Brain microvascular endothelial cell (primary cell): ENCODE results near the gene BCAP31.

ENCODE experiments used
- DNase-seq: peaks from one replicate; pipeline ENCODE4 v3.0.0-alpha.2; 2020
- H3K27ac ChIP-seq: fragments of 250-450 bp; sonication (Bioruptor Pico); 2 replicates; pipeline ENCODE4 v1.5.1; 2020; ENCODE audit warnings: mild to moderate bottlenecking, moderate library complexity
- H3K27me3 ChIP-seq: fragments of 250-450 bp; sonication (Bioruptor Pico); replicated peaks from 2 replicates; pipeline ENCODE4 v1.5.1; 2020; ENCODE audit warnings: mild to moderate bottlenecking
- H3K36me3 ChIP-seq: fragments of 250-450 bp; sonication (Bioruptor Pico); replicated peaks from 2 replicates; pipeline ENCODE4 v1.5.1; 2020; ENCODE audit warnings: mild to moderate bottlenecking
- H3K4me3 ChIP-seq: 2 replicates; pipeline ENCODE4 v1.5.1; 2011; ENCODE audit warnings: low read depth, mild to moderate bottlenecking, control low read depth, low read length, moderate library complexity
- in situ Hi-C: cut with HindIII; loops from 2 replicates; pipeline ENCODE4 v1.10.0; 2017; ENCODE audit warnings: low sequenced_read_pairs, low pct_ligation_motif_present
- TF ChIP-seq, protein P1 (sequence below): IDR thresholded peaks from 2 replicates; pipeline ENCODE4 v1.5.1; 2011; ENCODE audit warnings: low read depth, mild to moderate bottlenecking, moderate library complexity, low read length, control low read depth, inconsistent platforms; ENCODE audit errors: missing control alignments

Gene BCAP31

GRCh38 chrX:153681175-153681574 is 43.0 kb downstream of the BCAP31 start:
- TF ChIP-seq, protein P1, sequence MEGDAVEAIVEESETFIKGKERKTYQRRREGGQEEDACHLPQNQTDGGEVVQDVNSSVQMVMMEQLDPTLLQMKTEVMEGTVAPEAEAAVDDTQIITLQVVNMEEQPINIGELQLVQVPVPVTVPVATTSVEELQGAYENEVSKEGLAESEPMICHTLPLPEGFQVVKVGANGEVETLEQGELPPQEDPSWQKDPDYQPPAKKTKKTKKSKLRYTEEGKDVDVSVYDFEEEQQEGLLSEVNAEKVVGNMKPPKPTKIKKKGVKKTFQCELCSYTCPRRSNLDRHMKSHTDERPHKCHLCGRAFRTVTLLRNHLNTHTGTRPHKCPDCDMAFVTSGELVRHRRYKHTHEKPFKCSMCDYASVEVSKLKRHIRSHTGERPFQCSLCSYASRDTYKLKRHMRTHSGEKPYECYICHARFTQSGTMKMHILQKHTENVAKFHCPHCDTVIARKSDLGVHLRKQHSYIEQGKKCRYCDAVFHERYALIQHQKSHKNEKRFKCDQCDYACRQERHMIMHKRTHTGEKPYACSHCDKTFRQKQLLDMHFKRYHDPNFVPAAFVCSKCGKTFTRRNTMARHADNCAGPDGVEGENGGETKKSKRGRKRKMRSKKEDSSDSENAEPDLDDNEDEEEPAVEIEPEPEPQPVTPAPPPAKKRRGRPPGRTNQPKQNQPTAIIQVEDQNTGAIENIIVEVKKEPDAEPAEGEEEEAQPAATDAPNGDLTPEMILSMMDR, result no peak
- Histone ChIP-seq H3K4me3 (no peak overlapping the region), H3K27ac (no peak overlapping the region), H3K36me3 (no peaks in the 10 kb centered on the region), H3K27me3 (no peaks in the 10 kb centered on the region)
- DNase-seq, result no peak
- in situ Hi-C loops, result no loop called here

- no peak overlapping the region for H3K4me3 ChIP-seq
Observed at GRCh38 chrX:153674219-153674851, 49.9 kb downstream of the BCAP31 start.

DNA sequence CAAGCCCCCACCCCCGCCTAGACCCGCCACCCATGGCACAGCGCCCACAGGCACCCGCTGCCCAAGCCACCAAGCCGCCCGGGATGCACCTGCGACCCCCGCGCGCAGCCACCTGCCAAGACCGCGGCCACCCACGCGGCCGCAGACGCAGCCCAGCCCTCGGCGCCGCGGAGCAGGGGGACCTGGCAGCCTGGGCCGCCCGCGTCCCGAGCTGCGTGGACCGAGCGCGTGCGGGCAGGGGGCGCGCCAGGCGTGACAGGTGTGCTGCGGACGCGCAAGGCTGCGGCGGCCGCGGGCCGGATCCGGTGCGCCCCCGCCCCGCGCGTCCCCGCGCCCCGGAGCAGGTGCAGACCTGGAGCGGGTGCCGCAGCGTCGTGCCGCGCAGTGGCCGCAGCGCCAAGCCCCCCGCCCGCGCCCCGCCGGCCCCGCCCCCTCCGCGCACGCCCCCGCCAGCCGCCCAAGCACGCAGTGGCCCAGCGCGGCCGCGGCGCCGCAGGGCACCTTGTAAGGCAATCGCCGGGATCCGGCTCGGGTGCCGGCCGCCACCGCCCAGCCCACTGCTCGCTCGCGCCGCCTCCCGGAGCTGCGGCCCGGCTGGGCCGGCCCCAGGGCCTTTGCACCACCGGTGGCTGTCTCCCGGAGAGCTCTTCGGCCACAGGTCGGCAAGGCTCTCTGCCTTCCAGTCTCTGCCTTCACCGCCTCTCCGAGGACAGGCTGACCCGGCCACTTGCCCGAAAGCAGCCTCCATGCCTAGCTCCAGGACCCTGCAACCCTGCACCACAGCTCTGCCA is 50.6 kb downstream of the BCAP31 start, which contains the start of gene PNCK:
TSS of gene PNCK (minus strand) at position 386 of the 791 bp plus-strand sequence. CDS start 737 bp downstream, outside the sequence.
- Histone ChIP-seq H3K4me3 (no peak within 1 kb of the TSS), H3K27ac (no peak within 1 kb of the TSS), H3K36me3 (no peaks in the 10 kb centered on the region), H3K27me3 (peaks cover 5% of the 10 kb centered on the region)
- no peak for DNase-seq
- in situ Hi-C loops, result no loop called here
- TF ChIP-seq, protein P1, result no peak

More at GRCh38 chrX:153674219-153674851, 49.9 kb downstream of the BCAP31 start:
- Histone ChIP-seq H3K27ac (no peak overlapping the region), H3K27me3 (peaks cover 5% of the 10 kb centered on the region), H3K36me3 (no peaks in the 10 kb centered on the region)
- DNase-seq, result no peak
- TF ChIP-seq, protein P1, result no peak
- in situ Hi-C loops, result no loop called here

DNA sequence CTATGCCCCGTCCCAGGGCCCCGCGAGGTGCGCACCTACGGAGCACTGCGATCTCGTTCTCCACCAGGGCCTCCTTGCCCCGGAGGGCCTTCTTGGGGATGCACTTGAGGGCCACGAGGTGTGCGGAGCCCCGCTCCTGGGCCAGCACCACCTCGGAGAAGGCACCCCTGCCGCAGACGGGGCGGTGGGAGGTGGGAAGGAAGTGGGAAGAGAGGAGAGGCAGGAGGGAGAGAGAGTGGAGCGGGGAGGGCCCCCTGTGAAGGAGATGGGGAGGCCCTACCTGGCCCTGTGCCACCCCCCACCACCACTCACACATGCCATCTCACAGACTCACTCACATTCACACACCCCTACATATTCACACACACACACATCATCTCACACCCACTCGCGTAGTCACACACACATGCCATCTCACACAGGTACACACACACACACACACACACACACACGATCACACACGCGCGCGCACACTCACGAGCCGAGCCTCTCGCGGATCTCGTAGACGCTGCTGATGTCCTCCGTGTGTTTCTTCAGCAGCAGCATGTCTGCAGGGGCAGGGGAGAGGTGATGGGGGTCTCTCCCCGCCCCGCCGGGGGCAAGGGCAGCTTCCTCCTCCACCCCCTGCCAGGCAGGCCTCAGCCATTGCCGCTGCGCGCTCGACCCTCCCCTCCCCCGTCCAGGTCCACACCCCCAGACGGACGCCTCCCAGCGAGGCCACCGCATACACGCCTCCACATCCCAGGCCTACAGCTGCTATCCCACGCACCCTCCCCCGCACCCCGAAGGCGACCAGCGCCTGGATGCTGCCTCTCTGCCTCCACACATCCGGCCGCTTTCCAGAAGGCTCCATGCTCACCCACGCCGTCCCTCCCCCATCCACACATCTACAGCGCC is 51.4 kb downstream of the BCAP31 start:
- no peak overlapping the region for H3K27ac ChIP-seq
- no peak overlapping the region for H3K4me3 ChIP-seq
- TF ChIP-seq, protein P1, result no peak
- no peak for DNase-seq
- in situ Hi-C loops, result no loop called here
- H3K36me3 ChIP-seq, result no peaks in the 10 kb centered on the region
- peaks cover 5% of the 10 kb centered on the region for H3K27me3 ChIP-seq

- Histone ChIP-seq H3K36me3 (no peaks in the 10 kb centered on the region), H3K4me3 (no peak overlapping the region), H3K27me3 (peaks cover 5% of the 10 kb centered on the region), H3K27ac (no peak overlapping the region)
- TF ChIP-seq, protein P1, result no peak
- in situ Hi-C loops, result no loop called here
- DNase-seq, result no peak
Observed at GRCh38 chrX:153671589-153672530, 52.3 kb downstream of the BCAP31 start.
